Measurements from ENCODE around the gene P2RY14.

Gene P2RY14

GRCh38 chr3:151174351-151174750 is 104.0 kb downstream of the P2RY14 start:
- DNase-seq, result no peak

GRCh38 chr3:151171145-151171757 is 107.1 kb downstream of the P2RY14 start:
- DNase-seq, result peak in 1 of 2 experiments; percentile 23

- peak; percentile 17 to 26 for DNase-seq
Observed at GRCh38 chr3:151169948-151170679, 108.2 kb downstream of the P2RY14 start.

- no peak for DNase-seq
Observed at GRCh38 chr3:151169262-151169947, 108.9 kb downstream of the P2RY14 start.

GRCh38 chr3:151168269-151169094 is 109.9 kb downstream of the P2RY14 start:
- DNase-seq, result peak; percentile 72 to 83

- DNase-seq, result no peak
Observed at GRCh38 chr3:151166161-151166560, 112.2 kb downstream of the P2RY14 start.

GRCh38 chr3:151165226-151165625 is 113.1 kb downstream of the P2RY14 start:
- no peak for DNase-seq

All from stimulated activated CD4-positive, alpha-beta T cell treated with anti-CD3 and anti-CD28 coated beads, Interleukin-4, amount 100 ng/mL, for 4 hours (primary cell).